TTC549 (cell line): ENCODE data around the gene DIAPH3.
"Not testable (repeated sequence)": the region's sequence is repeated elsewhere in the genome, so short reads cannot be mapped to it uniquely, and the experiment has no call there.

Experiments
- FAIRE-seq: peaks from 2 replicates; lab custom pipeline; 2012; peaks lifted over from hg19 to GRCh38; lab: Jason Lieb, UNC

Gene DIAPH3

GRCh38 chr13:60093425-60094019 is 70.2 kb downstream of the DIAPH3 start:
- FAIRE-seq, result no peak

- no peak for FAIRE-seq
These were observed 72.2 kb downstream of the DIAPH3 start for GRCh38 chr13:60091573-60091972.

- no peak for FAIRE-seq
These were observed 73.2 kb downstream of the DIAPH3 start for GRCh38 chr13:60090574-60090973.

GRCh38 chr13:60083780-60084179 is 79.9 kb downstream of the DIAPH3 start:
- FAIRE-seq, result not testable (repeated sequence)

- FAIRE-seq, result no peak
These were observed 82.9 kb downstream of the DIAPH3 start for GRCh38 chr13:60080850-60081249.

GRCh38 chr13:60078226-60078625 is 85.5 kb downstream of the DIAPH3 start:
- no peak for FAIRE-seq

- FAIRE-seq, result no peak
These were observed 87.9 kb downstream of the DIAPH3 start for GRCh38 chr13:60075850-60076249.

- no peak for FAIRE-seq
These were observed 89.3 kb downstream of the DIAPH3 start for GRCh38 chr13:60074397-60074796.

GRCh38 chr13:60066226-60066625 is 97.5 kb downstream of the DIAPH3 start:
- FAIRE-seq, result no peak

GRCh38 chr13:60062502-60062901 is 101.2 kb downstream of the DIAPH3 start:
- no peak for FAIRE-seq

GRCh38 chr13:60061737-60062136 is 102.0 kb downstream of the DIAPH3 start:
- FAIRE-seq, result no peak

- no peak for FAIRE-seq
These were observed 111.9 kb downstream of the DIAPH3 start for GRCh38 chr13:60051754-60052285.

GRCh38 chr13:60048353-60048752 is 115.4 kb downstream of the DIAPH3 start:
- FAIRE-seq, result not testable (repeated sequence)

GRCh38 chr13:60047918-60048317 is 115.8 kb downstream of the DIAPH3 start:
- FAIRE-seq, result no peak

- FAIRE-seq, result no peak
These were observed 119.4 kb downstream of the DIAPH3 start for GRCh38 chr13:60044321-60044720.

GRCh38 chr13:60043262-60043661 is 120.5 kb downstream of the DIAPH3 start:
- FAIRE-seq, result no peak

GRCh38 chr13:60040668-60041067 is 123.1 kb downstream of the DIAPH3 start:
- not testable (repeated sequence) for FAIRE-seq

GRCh38 chr13:60035874-60036273 is 127.9 kb downstream of the DIAPH3 start:
- no peak for FAIRE-seq

GRCh38 chr13:60032851-60033250 is 130.9 kb downstream of the DIAPH3 start:
- no peak for FAIRE-seq

GRCh38 chr13:60028021-60028420 is 135.7 kb downstream of the DIAPH3 start:
- FAIRE-seq, result no peak

- FAIRE-seq, result no peak
These were observed 137.4 kb downstream of the DIAPH3 start for GRCh38 chr13:60026286-60026685.

- FAIRE-seq, result no peak
These were observed 143.4 kb downstream of the DIAPH3 start for GRCh38 chr13:60020288-60020687.

GRCh38 chr13:60019119-60019993 is 144.4 kb downstream of the DIAPH3 start:
- FAIRE-seq, result no peak

GRCh38 chr13:60018536-60018935 is 145.2 kb downstream of the DIAPH3 start:
- FAIRE-seq, result no peak
